K562 (cell line): Measurements from ENCODE around the gene KCNH8. TPM values are rescaled to one million over a fixed set of nuclear protein-coding genes. Genes with fewer than 3 reads are reported as not detected.

Source experiments
- ATAC-seq: fragments of 200-7000 bp; cut with Tn5 transposase; 3 replicates; pipeline ENCODE4 v1.9.1; 2020; ENCODE audit warnings: moderate library complexity
- BruUV-seq: library from RNA; stranded (reverse); fragments of 400-500 nt; replicated peaks from 2 replicates; lab custom pipeline; 2021; lab: Mats Ljungman, UMichigan
- CTCF ChIA-PET: fragments of 300-600 bp; formaldehyde crosslinking; extraction: SDS; loops from one replicate; lab custom pipeline; 2021; ENCODE audit warnings: low intra/inter-chr PET ratio; lab: Yijun Ruan, JAX
- POLR2A ChIA-PET: fragments of 300-600, 350-650 bp; sonication (Branson Sonifier 250); formaldehyde crosslinking; extraction: SDS; loops from one replicate; lab custom pipeline; 2021; ENCODE audit warnings: antibody characterized with exemption, inconsistent platforms; lab: Yijun Ruan, JAX
- DNase-seq, 4 experiments: peaks; one replicate each; pipeline versions ENCODE4 v3.0.0 to v3.0.0-alpha.2; 2011 to 2018; ENCODE audit warnings: low spot score in 3 of 4, mixed read lengths in 3 of 4; ENCODE audit errors: extremely low read depth in 1 of 4
- FAIRE-seq: peaks from 2 replicates; lab custom pipeline; 2011; peaks lifted over from hg19 to GRCh38; lab: Jason Lieb, UNC
- H2AFZ ChIP-seq: 2 replicates; pipeline ENCODE4 v1.6.0; 2011; ENCODE audit warnings: low read depth, low read length, control low read depth, inconsistent platforms
- H3K27ac ChIP-seq: fragments of 200-600 bp; 3 replicates; pipeline ENCODE4 v1.8.0; 2011; ENCODE audit warnings: low read depth, mild to moderate bottlenecking, control low read depth, inconsistent platforms, low read length, moderate library complexity, mixed read lengths; ENCODE audit errors: extremely low read depth
- H3K27me3 ChIP-seq, 2 experiments: fragments of 300-600 bp in 1 of 2; 2 replicates in 1 of 2; 3 replicates in 1 of 2; pipeline versions ENCODE4 v1.6.0 to v1.8.0; 2011; ENCODE audit warnings: inconsistent platforms in 2 of 2, low read length in 2 of 2, mild to moderate bottlenecking in 1 of 2, mixed read lengths in 1 of 2, moderate library complexity in 1 of 2; ENCODE audit not compliant: control insufficient read depth in 2 of 2, insufficient read depth in 2 of 2
- H3K36me3 ChIP-seq: fragments of 300-600 bp; 3 replicates; pipeline ENCODE4 v1.8.0; 2011; ENCODE audit warnings: mild to moderate bottlenecking, low read length, inconsistent platforms; ENCODE audit not compliant: control insufficient read depth, insufficient read depth
- H3K4me1 ChIP-seq, 2 experiments: fragments of 200-600 bp in 1 of 2; replicated peaks in 1 of 2; 2 replicates in 1 of 2; 3 replicates in 1 of 2; pipeline versions ENCODE4 v1.5.1 to v1.8.0; 2011; ENCODE audit warnings: inconsistent platforms in 2 of 2, low read length in 2 of 2, mild to moderate bottlenecking in 1 of 2, mixed read lengths in 1 of 2, moderate library complexity in 1 of 2; ENCODE audit not compliant: control insufficient read depth in 2 of 2, insufficient read depth in 2 of 2
- H3K4me2 ChIP-seq: 2 replicates; pipeline ENCODE4 v1.6.1; 2011; ENCODE audit warnings: low read length, control low read depth, inconsistent platforms, mixed read lengths; ENCODE audit not compliant: insufficient read depth
- H3K4me3 ChIP-seq: fragments of 200-600 bp; sonication (generic), shearing (Covaris generic); 2 replicates; pipeline ENCODE4 v1.5.1; 2016; ENCODE audit warnings: control low read depth, inconsistent platforms
- H3K79me2 ChIP-seq: fragments of 200-600 bp; 3 replicates; pipeline ENCODE4 v1.8.0; 2011; ENCODE audit warnings: low read length, inconsistent platforms; ENCODE audit not compliant: control insufficient read depth, insufficient read depth
- H3K9ac ChIP-seq, 2 experiments: 2 replicates each; pipeline versions ENCODE4 v1.6.0 to v1.6.1; 2011; ENCODE audit warnings: low read depth in 2 of 2, low read length in 2 of 2, control low read depth in 1 of 2, inconsistent platforms in 1 of 2, mild to moderate bottlenecking in 1 of 2, mixed read lengths in 1 of 2; ENCODE audit not compliant: insufficient read depth in 1 of 2
- H3K9me1 ChIP-seq: one replicate; pipeline ENCODE4 v1.6.0; 2011; ENCODE audit warnings: inconsistent platforms, mild to moderate bottlenecking, low read length, moderate library complexity; ENCODE audit not compliant: control insufficient read depth, insufficient read depth
- H3K9me3 ChIP-seq: replicated peaks from 2 replicates; pipeline ENCODE4 v1.5.1; 2011; ENCODE audit warnings: low read depth, low read length, inconsistent platforms; ENCODE audit not compliant: control insufficient read depth, insufficient read depth
- H4K20me1 ChIP-seq: replicated peaks from 2 replicates; pipeline ENCODE4 v1.6.1; 2011; ENCODE audit warnings: low read length, inconsistent platforms, mixed read lengths; ENCODE audit not compliant: control insufficient read depth, insufficient read depth
- FOXP1 ChIP-seq: sonication (generic); formaldehyde crosslinking; IDR thresholded peaks from 2 replicates; pipeline ENCODE4 v1.8.0; 2022; ENCODE audit warnings: mild to moderate bottlenecking, missing genetic modification reagents
- MCM5 ChIP-seq: fragments of 450-650 bp; IDR thresholded peaks from 2 replicates; pipeline ENCODE4 v1.6.1; 2016; ENCODE audit warnings: low read depth
- POLR2H ChIP-seq: IDR thresholded peaks from 2 replicates; pipeline ENCODE4 v1.6.1; 2016; ENCODE audit warnings: missing genetic modification characterization, low read depth, mild to moderate bottlenecking, control low read depth, missing compliant biosample characterization, moderate library complexity
- SETDB1 ChIP-seq: IDR thresholded peaks from one replicate; pipeline ENCODE4 v1.6.1; 2012; ENCODE audit warnings: low read length, control low read depth, inconsistent platforms
- SOX6 ChIP-seq: fragments of 450-650 bp; IDR thresholded peaks from 2 replicates; pipeline ENCODE4 v1.6.1; 2014; ENCODE audit warnings: mild to moderate bottlenecking
- TRIM25 ChIP-seq: fragments of 450-650 bp; IDR thresholded peaks from 2 replicates; pipeline ENCODE4 v1.7.0; 2016; ENCODE audit warnings: borderline replicate concordance
- ZNF134 ChIP-seq: fragments of 250-450 bp; sonication (Bioruptor Pico); conservative IDR thresholded peaks from 2 replicates; pipeline ENCODE4 v1.4.0; 2020
- ZNF324 ChIP-seq: fragments of 250-450 bp; sonication (Bioruptor Pico); IDR thresholded peaks from 2 replicates; pipeline ENCODE4 v1.4.0; 2020; ENCODE audit warnings: mild to moderate bottlenecking
- WGBS: fragments of 100-300 bp; shearing (Covaris generic); methylation state at CpG from one replicate; pipeline ENCODE4 v1.1.6; 2016; ENCODE audit warnings: low coverage, mixed read lengths; ENCODE audit not compliant: insufficient coverage; ENCODE audit errors: missing lambda C conversion rate; 5-methylcytosine and 5-hydroxymethylcytosine counted together
- in situ Hi-C: fragments of 300-500 bp; cut with MboI; formaldehyde crosslinking; loops from 4 replicates; pipeline ENCODE4 v1.15.0; 2018; ENCODE audit warnings: inconsistent platforms, mixed read lengths
- intact Hi-C: fragments of 100-400 bp; cut with micrococcal nuclease; formaldehyde crosslinking; loops from 2 replicates; pipeline ENCODE4 v1.14.2; 2022
- polyA plus RNA-seq, 8 experiments: library from polyadenylated mRNA; depleted of rRNA in 4 of 8; stranded (reverse) in 5 of 8; unstranded in 3 of 8; fragments of >200 nt; fragmentation: Nextera tagmentation in 2 of 8; fragmentation: Illumina TruSeq in 1 of 8; extraction: Ambion mirVana in 2 of 8; extraction: Trizol in 1 of 8; gene quantifications; 2 replicates each; pipeline versions ENCODE4 v1.2.1 to v1.2.3, GENCODE V29; 2011 to 2014; ENCODE audit warnings: inconsistent platforms in 1 of 8, missing spikeins in 1 of 8
- total RNA-seq, 7 experiments: library from RNA; depleted of rRNA in 6 of 7; stranded (reverse); fragments of >200 nt in 6 of 7; fragmentation: Illumina TruSeq in 2 of 7; extraction: Trizol in 2 of 7; gene quantifications; 2 replicates each; pipeline versions ENCODE4 v1.2.1 to v1.2.3, GENCODE V29; 2011 to 2021; ENCODE audit warnings: low replicate concordance in 1 of 7

KCNH8 gene
- total and polyA plus RNA-seq, 9 of the 15 experiments (the other 6 are each of a cell fraction or from before 2014, with no cell fraction given), result 0.02 to 0.08 (median 0.04) TPM; not detected in 6

- POLR2A ChIA-PET, result no interaction called here
- CTCF ChIA-PET, result no interaction called here
- no peaks in the 10 kb centered on the region for H3K79me2 ChIP-seq
Measured at GRCh38 chr3:19522305-19522704, 374.0 kb downstream of the KCNH8 start.

GRCh38 chr3:19526071-19526470 lies 377.8 kb downstream of the KCNH8 start:
- 2% methylated on average over 3 of the region's 3 CpGs for WGBS
- no peaks in the 10 kb centered on the region for H3K4me1 ChIP-seq
- no peaks in the 10 kb centered on the region for H3K27me3 ChIP-seq
- no peak overlapping the region for H3K27ac ChIP-seq
- ATAC-seq, result no peak
- no peak for TF ChIP-seq FOXP1
- TF ChIP-seq TRIM25, result no peak
- TF ChIP-seq SETDB1, result no peak
- TF ChIP-seq ZNF324, result no peak
- in situ Hi-C loops, result no loop called here
- no peak overlapping the region for H3K4me2 ChIP-seq
- POLR2A ChIA-PET, result no interaction called here
- CTCF ChIA-PET, result no interaction called here
- no peak overlapping the region for H3K9ac ChIP-seq
- no TSS peak for BruUV-seq
- no peaks in the 10 kb centered on the region; the same call in 1 of the 2 replicates for H3K9me3 ChIP-seq
- H2AFZ ChIP-seq, result no peak overlapping the region
- no peak for DNase-seq
- no peaks in the 10 kb centered on the region for H3K36me3 ChIP-seq
- H3K4me3 ChIP-seq, result no peak overlapping the region
- no peaks in the 10 kb centered on the region for H4K20me1 ChIP-seq
- H3K9me1 ChIP-seq, result no peaks in the 10 kb centered on the region
- no peaks in the 10 kb centered on the region for H3K79me2 ChIP-seq
- FAIRE-seq, result no peak
- intact Hi-C loops, result no loop called here

More at GRCh38 chr3:19522305-19522704, 374.0 kb downstream of the KCNH8 start:
- no peak overlapping the region for H3K4me3 ChIP-seq
- TF ChIP-seq ZNF134 (CRISPR knock-in tag) (peak; percentile 93), POLR2H (tag) (no peak), SOX6 (no peak), MCM5 (no peak)
- H3K27ac ChIP-seq, result no peak overlapping the region
- H3K9me3 ChIP-seq, result no peaks in the 10 kb centered on the region; the same call in 1 of the 2 replicates
- no peaks in the 10 kb centered on the region for H4K20me1 ChIP-seq
- no peak overlapping the region for H2AFZ ChIP-seq
- intact Hi-C loops (no loop called here), in situ Hi-C loops (no loop called here)
- H3K4me1 ChIP-seq, result no peaks in the 10 kb centered on the region
- no peak overlapping the region for H3K4me2 ChIP-seq
- DNase-seq (no peak), FAIRE-seq (no peak), ATAC-seq (no peak)
- H3K9ac ChIP-seq, result no peak overlapping the region
- no TSS peak for BruUV-seq
- no peaks in the 10 kb centered on the region for H3K9me1 ChIP-seq
- H3K36me3 ChIP-seq, result no peaks in the 10 kb centered on the region
- no peaks in the 10 kb centered on the region for H3K27me3 ChIP-seq
- WGBS, result 0% methylated on average over 1 of the region's 1 CpG
